OCI-LY1 (cell line): ENCODE data around the gene SPTSSB.

ENCODE experiments used
- H2AFZ ChIP-seq: fragments of 200-600 bp; sonication (generic), shearing (Covaris generic); 2 replicates; pipeline ENCODE4 v1.6.0; 2014; ENCODE audit warnings: antibody characterized with exemption, mild to moderate bottlenecking, low read length
- H3F3A ChIP-seq: fragments of 200-600 bp; sonication (generic), shearing (Covaris generic); 2 replicates; pipeline ENCODE4 v1.6.0; 2014; ENCODE audit warnings: mild to moderate bottlenecking, antibody characterized with exemption, low read length, moderate library complexity; ENCODE audit not compliant: insufficient read depth
- H3K27ac ChIP-seq: fragments of 200-600 bp; sonication (generic); 2 replicates; pipeline ENCODE4 v1.5.1; 2014; ENCODE audit warnings: low read length, mixed run types, mild to moderate bottlenecking, low read depth; ENCODE audit not compliant: poor library complexity, severe bottlenecking
- H3K27me3 ChIP-seq: fragments of 200-600 bp; sonication (generic); 2 replicates; pipeline ENCODE4 v1.6.0; 2014; ENCODE audit warnings: antibody characterized with exemption, mild to moderate bottlenecking, low read length, moderate library complexity; ENCODE audit not compliant: insufficient read depth
- H3K36me3 ChIP-seq: fragments of 200-600 bp; sonication (generic); 2 replicates; pipeline ENCODE4 v1.6.1; 2014; ENCODE audit warnings: mild to moderate bottlenecking, antibody characterized with exemption, low read length, moderate library complexity, mixed read lengths; ENCODE audit not compliant: insufficient read depth
- H3K4me1 ChIP-seq: fragments of 200-600 bp; sonication (generic); 2 replicates; pipeline ENCODE4 v1.5.1; 2014; ENCODE audit warnings: mild to moderate bottlenecking, low read length, moderate library complexity; ENCODE audit not compliant: insufficient read depth, severe bottlenecking
- H3K4me2 ChIP-seq: fragments of 200-600 bp; sonication (generic), shearing (Covaris generic); 2 replicates; pipeline ENCODE4 v1.6.1; 2014; ENCODE audit warnings: low read length
- H3K4me3 ChIP-seq: fragments of 200-600 bp; sonication (generic); 2 replicates; pipeline ENCODE4 v1.5.1; 2014; ENCODE audit warnings: low read length, low read depth, mild to moderate bottlenecking, mixed read lengths; ENCODE audit not compliant: poor library complexity, severe bottlenecking
- H3K79me2 ChIP-seq: fragments of 200-600 bp; shearing (Covaris generic); 2 replicates; pipeline ENCODE4 v1.6.1; 2016; ENCODE audit warnings: mixed run types, low read length, mixed read lengths; ENCODE audit not compliant: insufficient read depth
- H3K9ac ChIP-seq: fragments of 200-600 bp; sonication (generic), shearing (Covaris generic); 2 replicates; pipeline ENCODE4 v1.6.1; 2014; ENCODE audit warnings: mild to moderate bottlenecking, low read length, mixed read lengths
- H3K9me2 ChIP-seq: fragments of 200-600 bp; sonication (generic), shearing (Covaris generic); 2 replicates; pipeline ENCODE4 v1.6.1; 2014; ENCODE audit warnings: low read depth, mild to moderate bottlenecking, low read length, mixed read lengths
- H3K9me3 ChIP-seq: fragments of 200-600 bp; shearing (Covaris generic); 2 replicates; pipeline ENCODE4 v1.6.1; 2014; ENCODE audit warnings: low read length, mixed read lengths
- H4K20me1 ChIP-seq: fragments of 200-600 bp; sonication (generic), shearing (Covaris generic); 2 replicates; pipeline ENCODE4 v1.6.0; 2016; ENCODE audit warnings: mild to moderate bottlenecking, low read length; ENCODE audit not compliant: insufficient read depth
- EZH2 ChIP-seq: fragments of 200-600 bp; sonication (generic), shearing (Covaris generic); IDR thresholded peaks from 2 replicates; pipeline ENCODE4 v1.8.0; 2017; ENCODE audit warnings: borderline replicate concordance, mixed run types, mild to moderate bottlenecking, antibody characterized with exemption, low read length, moderate library complexity, mixed read lengths
- TF ChIP-seq, protein P1 (sequence below): fragments of 200-600 bp; sonication (generic), shearing (Covaris generic); IDR thresholded peaks from 2 replicates; pipeline ENCODE4 v1.5.1; 2017; ENCODE audit warnings: mild to moderate bottlenecking, antibody characterized with exemption, low read length, moderate library complexity, mixed read lengths

The SPTSSB gene

DNA sequence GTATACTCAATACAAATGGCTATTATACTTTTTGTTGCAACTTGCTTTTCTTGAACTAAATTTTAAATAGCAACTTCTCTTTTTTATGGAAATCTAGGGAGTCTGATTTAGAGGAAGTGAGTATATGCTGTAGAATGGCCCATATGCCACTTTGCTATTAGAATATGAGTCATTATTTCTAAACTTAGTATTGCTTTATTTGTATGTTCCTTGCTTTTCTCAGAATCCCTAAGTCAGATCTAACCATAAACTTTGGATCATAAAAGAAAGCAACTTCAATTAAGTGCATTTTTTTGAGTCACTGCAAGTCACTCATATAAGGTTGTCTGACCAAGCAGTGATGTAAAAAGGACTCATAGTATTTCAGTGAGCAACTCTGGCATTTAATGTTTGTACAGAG lies 17.5 kb upstream of the SPTSSB start:
- Histone ChIP-seq H3K9ac (no peak overlapping the region), H3K27ac (no peak overlapping the region), H3K36me3 (no peaks in the 10 kb centered on the region), H3K27me3 (no peaks in the 10 kb centered on the region), H3K9me2 (no peaks in the 10 kb centered on the region), H3K4me1 (no peaks in the 10 kb centered on the region), H3K4me3 (no peak overlapping the region), H3K79me2 (no peaks in the 10 kb centered on the region), H3K9me3 (no peaks in the 10 kb centered on the region), H4K20me1 (no peaks in the 10 kb centered on the region), H3F3A (no peaks in the 10 kb centered on the region), H3K4me2 (no peak overlapping the region), H2AFZ (no peak overlapping the region)
- TF ChIP-seq EZH2, result no peak
- TF ChIP-seq, protein P1, sequence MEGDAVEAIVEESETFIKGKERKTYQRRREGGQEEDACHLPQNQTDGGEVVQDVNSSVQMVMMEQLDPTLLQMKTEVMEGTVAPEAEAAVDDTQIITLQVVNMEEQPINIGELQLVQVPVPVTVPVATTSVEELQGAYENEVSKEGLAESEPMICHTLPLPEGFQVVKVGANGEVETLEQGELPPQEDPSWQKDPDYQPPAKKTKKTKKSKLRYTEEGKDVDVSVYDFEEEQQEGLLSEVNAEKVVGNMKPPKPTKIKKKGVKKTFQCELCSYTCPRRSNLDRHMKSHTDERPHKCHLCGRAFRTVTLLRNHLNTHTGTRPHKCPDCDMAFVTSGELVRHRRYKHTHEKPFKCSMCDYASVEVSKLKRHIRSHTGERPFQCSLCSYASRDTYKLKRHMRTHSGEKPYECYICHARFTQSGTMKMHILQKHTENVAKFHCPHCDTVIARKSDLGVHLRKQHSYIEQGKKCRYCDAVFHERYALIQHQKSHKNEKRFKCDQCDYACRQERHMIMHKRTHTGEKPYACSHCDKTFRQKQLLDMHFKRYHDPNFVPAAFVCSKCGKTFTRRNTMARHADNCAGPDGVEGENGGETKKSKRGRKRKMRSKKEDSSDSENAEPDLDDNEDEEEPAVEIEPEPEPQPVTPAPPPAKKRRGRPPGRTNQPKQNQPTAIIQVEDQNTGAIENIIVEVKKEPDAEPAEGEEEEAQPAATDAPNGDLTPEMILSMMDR, result no peak

DNA sequence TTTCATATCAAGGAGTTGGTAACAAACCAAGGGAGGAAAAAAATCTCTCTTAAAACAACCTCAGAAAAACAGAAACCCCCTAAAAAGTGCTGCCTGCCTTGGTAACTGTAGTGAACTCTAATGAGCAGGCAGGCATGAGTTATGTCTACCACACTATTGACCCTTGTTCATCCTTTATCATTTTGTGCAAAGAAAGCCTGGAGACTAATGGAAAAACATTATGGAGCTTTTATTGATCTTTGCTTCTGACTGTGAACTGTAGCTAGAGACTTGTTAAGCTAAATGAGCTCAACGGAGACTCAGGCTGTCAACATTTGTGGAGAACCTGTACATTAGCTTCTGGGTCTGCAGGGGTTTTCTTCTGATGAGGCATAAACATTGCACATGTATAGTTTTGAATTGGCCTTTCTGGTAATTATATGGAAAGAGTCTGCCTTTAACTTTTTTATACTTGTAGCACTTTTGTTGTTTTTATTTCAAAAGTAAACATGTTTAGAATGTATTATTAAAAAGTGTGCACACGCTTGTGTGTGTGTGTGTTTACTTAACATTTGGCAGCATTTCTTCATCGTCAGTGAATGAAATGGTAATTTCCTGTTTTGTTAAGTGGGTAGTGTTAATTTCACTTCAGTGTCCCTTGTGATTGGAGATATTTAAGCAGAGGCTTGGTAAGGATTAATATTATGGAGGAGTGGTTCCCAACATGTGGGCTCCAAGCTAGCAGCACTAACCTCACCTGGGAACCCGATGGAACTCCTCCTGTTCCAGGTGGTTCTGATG lies 15.9 kb upstream of the SPTSSB start:
- Histone ChIP-seq H2AFZ (no peak overlapping the region), H3F3A (no peaks in the 10 kb centered on the region), H3K79me2 (no peaks in the 10 kb centered on the region), H3K9me3 (no peaks in the 10 kb centered on the region), H3K27me3 (no peaks in the 10 kb centered on the region), H3K9me2 (no peaks in the 10 kb centered on the region), H3K27ac (no peak overlapping the region), H3K4me1 (no peaks in the 10 kb centered on the region), H3K36me3 (no peaks in the 10 kb centered on the region), H3K4me3 (no peak overlapping the region), H3K4me2 (no peak overlapping the region), H3K9ac (no peak overlapping the region), H4K20me1 (no peaks in the 10 kb centered on the region)
- TF ChIP-seq EZH2, result no peak
- TF ChIP-seq, protein P1, result no peak

DNA sequence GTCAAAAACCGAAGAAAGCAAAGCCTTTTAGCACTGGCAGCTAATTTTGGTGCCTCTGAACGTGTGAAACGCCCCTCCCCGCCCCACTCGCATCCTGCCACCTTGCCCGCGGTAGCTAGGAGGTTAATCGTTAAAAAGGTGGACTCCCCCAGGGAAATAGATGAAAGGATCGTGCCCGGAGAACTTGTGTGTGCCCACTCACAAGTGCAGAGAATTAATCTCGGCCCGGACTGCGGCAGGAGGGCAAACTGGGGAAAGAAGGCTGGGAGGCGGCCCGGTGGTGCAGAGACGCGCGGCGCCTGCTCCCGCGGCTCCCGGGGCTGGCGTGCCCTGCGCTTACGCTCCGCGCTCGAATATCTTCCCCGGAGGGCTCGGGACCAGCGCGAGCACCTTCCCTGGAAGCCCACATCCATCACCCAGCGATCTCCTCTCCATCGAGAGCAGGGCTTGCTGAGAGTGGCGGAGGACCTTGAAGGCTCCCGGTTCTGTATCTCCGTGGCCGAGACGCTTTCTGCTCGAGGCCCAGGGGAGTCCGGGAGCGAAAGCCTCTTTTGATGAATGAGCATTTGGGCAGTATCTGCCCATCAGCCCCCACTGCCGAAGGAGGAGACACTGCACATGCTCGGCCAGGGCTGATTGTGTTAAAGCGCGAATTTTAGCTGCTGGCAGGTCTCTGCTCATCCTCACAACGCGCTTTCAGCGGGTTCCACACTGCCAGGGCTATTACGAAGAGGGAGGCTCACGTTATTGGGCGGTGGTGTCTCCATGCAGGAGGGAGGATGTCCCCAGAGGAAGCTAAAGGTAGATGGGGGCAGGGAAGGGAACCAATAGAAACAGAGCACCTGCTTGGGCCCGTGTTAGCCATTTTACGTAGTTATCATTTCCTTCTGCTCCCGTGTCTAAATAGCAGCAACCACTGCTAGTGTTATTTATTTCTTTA lies 1.3 kb upstream of the SPTSSB start:
- H3K79me2 ChIP-seq, result no peaks in the 10 kb centered on the region
- H3F3A ChIP-seq, result no peaks in the 10 kb centered on the region
- H2AFZ ChIP-seq, result no peak overlapping the region
- no peak overlapping the region for H3K4me2 ChIP-seq
- H3K9me3 ChIP-seq, result no peaks in the 10 kb centered on the region
- H3K36me3 ChIP-seq, result no peaks in the 10 kb centered on the region
- H3K4me3 ChIP-seq, result no peak overlapping the region
- H3K27ac ChIP-seq, result no peak overlapping the region
- H3K9ac ChIP-seq, result no peak overlapping the region
- no peaks in the 10 kb centered on the region for H4K20me1 ChIP-seq
- no peaks in the 10 kb centered on the region for H3K4me1 ChIP-seq
- H3K9me2 ChIP-seq, result no peaks in the 10 kb centered on the region
- H3K27me3 ChIP-seq, result no peaks in the 10 kb centered on the region; the same call in none of the 2 replicates
- TF ChIP-seq, protein P1, result no peak
- TF ChIP-seq EZH2, result no peak
